H1 (cell line): ENCODE measurements around the gene OTUD5. TPM values are rescaled to one million over a fixed set of nuclear protein-coding genes. Genes with fewer than 3 reads are reported as not detected.

Experiments
- CTCF ChIA-PET: fragments of 300-600 bp; sonication (Branson Sonifier 250); formaldehyde crosslinking; loops from one replicate; lab custom pipeline; 2021; ENCODE audit not compliant: partially characterized antibody; lab: Charles Lee
- POLR2A ChIA-PET: fragments of 300-600 bp; sonication (Branson Sonifier 250); formaldehyde crosslinking; loops from one replicate; lab custom pipeline; 2021; ENCODE audit warnings: inconsistent platforms; ENCODE audit not compliant: partially characterized antibody; lab: Charles Lee
- DNase-seq, 2 experiments: peaks; one replicate each; pipeline versions ENCODE4 v3.0.0 to v3.0.0-alpha.2; 2010 to 2022; ENCODE audit warnings: low spot score in 2 of 2, low read depth in 1 of 2, mixed read lengths in 1 of 2
- FAIRE-seq: peaks from 2 replicates; lab custom pipeline; 2011; peaks lifted over from hg19 to GRCh38; lab: Jason Lieb, UNC
- H2AFZ ChIP-seq: 2 replicates; pipeline ENCODE4 v1.8.1; 2012; ENCODE audit warnings: low read length, inconsistent platforms
- H2AK5ac ChIP-seq: 2 replicates; pipeline ENCODE4 v1.6.1; 2013; ENCODE audit warnings: low read depth, low read length
- H2BK120ac ChIP-seq: replicated peaks from 2 replicates; pipeline ENCODE3; 2013; ENCODE audit warnings: low read depth, low read length, inconsistent platforms
- H2BK12ac ChIP-seq: 2 replicates; pipeline ENCODE4 v1.6.1; 2013; ENCODE audit warnings: low read depth, low read length
- H2BK15ac ChIP-seq: 2 replicates; pipeline ENCODE4 v1.6.1; 2013; ENCODE audit warnings: low read length
- H2BK20ac ChIP-seq: 2 replicates; pipeline ENCODE4 v1.6.1; 2013; ENCODE audit warnings: low read length
- H2BK5ac ChIP-seq: 2 replicates; pipeline ENCODE4 v1.6.1; 2013; ENCODE audit warnings: low read depth, low read length
- H3K14ac ChIP-seq: 2 replicates; pipeline ENCODE4 v1.6.1; 2013; ENCODE audit warnings: inconsistent platforms; ENCODE audit not compliant: insufficient read length
- H3K18ac ChIP-seq: 2 replicates; pipeline ENCODE4 v1.6.1; 2013; ENCODE audit warnings: low read length; ENCODE audit errors: extremely low read depth
- H3K23ac ChIP-seq: 2 replicates; pipeline ENCODE4 v1.6.1; 2013; ENCODE audit warnings: inconsistent platforms; ENCODE audit not compliant: insufficient read length
- H3K23me2 ChIP-seq: 2 replicates; pipeline ENCODE4 v1.6.1; 2013; ENCODE audit warnings: low read depth, low read length
- H3K27ac ChIP-seq: 2 replicates; pipeline ENCODE4 v1.6.1; 2011; ENCODE audit warnings: low read depth, low read length, inconsistent platforms
- H3K27me3 ChIP-seq, 4 experiments: replicated peaks in 1 of 4; 1 replicate in 1 of 4; 2 replicates in 3 of 4; pipeline versions ENCODE4 v1.6.1 to v1.8.1; 2011 to 2013; ENCODE audit warnings: low read length in 3 of 4, mild to moderate bottlenecking in 3 of 4, inconsistent platforms in 2 of 4, mixed read lengths in 2 of 4, moderate library complexity in 1 of 4; ENCODE audit not compliant: control insufficient read depth in 3 of 4, insufficient read depth in 3 of 4; ENCODE audit errors: extremely low read depth in 1 of 4
- H3K36me3 ChIP-seq, 4 experiments: 2 replicates each; pipeline versions ENCODE4 v1.6.1 to v1.8.1; 2011 to 2013; ENCODE audit warnings: mild to moderate bottlenecking in 4 of 4, low read length in 3 of 4, moderate library complexity in 2 of 4, control low read depth in 1 of 4, inconsistent platforms in 1 of 4; ENCODE audit not compliant: insufficient read depth in 4 of 4, control insufficient read depth in 2 of 4
- H3K4ac ChIP-seq: replicated peaks from 2 replicates; pipeline ENCODE3; 2013; ENCODE audit warnings: low read length, low read depth, mixed read lengths, inconsistent platforms; ENCODE audit not compliant: insufficient read length
- H3K4me1 ChIP-seq, 4 experiments: replicated peaks in 1 of 4; 1 replicate in 1 of 4; 2 replicates in 3 of 4; pipeline versions ENCODE4 v1.6.1 to v1.8.1; 2011 to 2013; ENCODE audit warnings: low read length in 3 of 4, inconsistent platforms in 2 of 4, mixed read lengths in 1 of 4; ENCODE audit not compliant: insufficient read depth in 4 of 4, control insufficient read depth in 3 of 4
- H3K4me2 ChIP-seq, 2 experiments: 2 replicates each; pipeline versions ENCODE4 v1.6.1 to v1.8.1; 2011 to 2013; ENCODE audit warnings: low read depth in 2 of 2, low read length in 2 of 2, control low read depth in 1 of 2, inconsistent platforms in 1 of 2, mild to moderate bottlenecking in 1 of 2; ENCODE audit not compliant: insufficient read depth in 1 of 2
- H3K4me3 ChIP-seq, 4 experiments: fragments of 200-600, 300-600 bp in 1 of 4; sonication (generic), shearing (Covaris generic), sonication (Bioruptor Twin) in 1 of 4; 2 replicates each; pipeline versions ENCODE4 v1.5.1 to v1.8.1; 2011 to 2016; ENCODE audit warnings: low read length in 4 of 4, low read depth in 3 of 4, control low read depth in 2 of 4, inconsistent platforms in 2 of 4, mild to moderate bottlenecking in 2 of 4, mixed read lengths in 1 of 4, moderate library complexity in 1 of 4; ENCODE audit not compliant: insufficient read depth in 2 of 4; ENCODE audit errors: extremely low read depth in 1 of 4
- H3K56ac ChIP-seq: replicated peaks from 2 replicates; pipeline ENCODE3; 2013; ENCODE audit warnings: low read depth, mild to moderate bottlenecking, mixed read lengths, low read length, inconsistent platforms; ENCODE audit not compliant: insufficient read length
- H3K79me1 ChIP-seq: 2 replicates; pipeline ENCODE4 v1.6.1; 2013; ENCODE audit warnings: low read depth, low read length, control low read depth
- H3K79me2 ChIP-seq, 2 experiments: 2 replicates each; pipeline versions ENCODE4 v1.6.1 to v1.8.1; 2012 to 2013; ENCODE audit warnings: low read length in 2 of 2, mild to moderate bottlenecking in 2 of 2, inconsistent platforms in 1 of 2; ENCODE audit not compliant: insufficient read depth in 2 of 2, control insufficient read depth in 1 of 2
- H3K9ac ChIP-seq, 4 experiments: replicated peaks in 1 of 4; 1 replicate in 1 of 4; 2 replicates in 3 of 4; pipeline versions ENCODE4 v1.6.1 to v1.8.1; 2011 to 2013; ENCODE audit warnings: low read depth in 3 of 4, low read length in 3 of 4, control low read depth in 2 of 4, mild to moderate bottlenecking in 2 of 4, moderate library complexity in 2 of 4, inconsistent platforms in 1 of 4; ENCODE audit errors: extremely low read depth in 1 of 4
- H3K9me3 ChIP-seq, 2 experiments: 2 replicates each; pipeline versions ENCODE4 v1.6.1 to v1.8.1; 2012 to 2013; ENCODE audit warnings: mild to moderate bottlenecking in 2 of 2, moderate library complexity in 2 of 2, control low read depth in 1 of 2, inconsistent platforms in 1 of 2, low read depth in 1 of 2, low read length in 1 of 2, mixed read lengths in 1 of 2; ENCODE audit not compliant: insufficient read depth in 2 of 2
- H4K20me1 ChIP-seq, 2 experiments: replicated peaks in 1 of 2; 2 replicates each; pipeline versions ENCODE3 to v1.8.1; 2011 to 2013; ENCODE audit warnings: inconsistent platforms in 2 of 2, low read length in 2 of 2, mild to moderate bottlenecking in 1 of 2; ENCODE audit not compliant: insufficient read depth in 2 of 2, control insufficient read depth in 1 of 2
- H4K5ac ChIP-seq: 2 replicates; pipeline ENCODE4 v1.6.1; 2013; ENCODE audit warnings: low read length, low read depth, mixed read lengths, inconsistent platforms; ENCODE audit not compliant: insufficient read length
- H4K8ac ChIP-seq: 2 replicates; pipeline ENCODE4 v1.8.0; 2013; ENCODE audit warnings: mild to moderate bottlenecking, moderate library complexity, low read length, inconsistent platforms; ENCODE audit not compliant: insufficient read depth; ENCODE audit errors: extremely low read depth
- H4K91ac ChIP-seq: replicated peaks from 2 replicates; pipeline ENCODE3; 2013; ENCODE audit warnings: low read length, mixed read lengths, inconsistent platforms; ENCODE audit not compliant: insufficient read length
- ATF3 ChIP-seq: IDR thresholded peaks from 2 replicates; pipeline ENCODE4 v1.6.1; 2011; ENCODE audit warnings: low read depth, mild to moderate bottlenecking, low read length; ENCODE audit not compliant: insufficient read depth
- CBX8 ChIP-seq: fragments of 300-800, 300-1000 bp; sonication (generic); IDR thresholded peaks from 2 replicates; pipeline ENCODE4 v1.7.1; 2016; ENCODE audit warnings: low read depth, low read length, borderline replicate concordance
- CEBPB ChIP-seq: IDR thresholded peaks from 2 replicates; pipeline ENCODE4 v1.6.1; 2012; ENCODE audit warnings: low read depth, low read length
- E2F6 ChIP-seq: IDR thresholded peaks from 2 replicates; pipeline ENCODE4 v1.6.1; 2012; ENCODE audit warnings: inconsistent platforms
- HDAC2 ChIP-seq, 2 experiments: fragments of 300-600 bp in 1 of 2; sonication (generic) in 1 of 2; IDR thresholded peaks; 2 replicates each; pipeline ENCODE4 v1.6.1; 2011 to 2012; ENCODE audit warnings: low read depth in 2 of 2, low read length in 2 of 2, mild to moderate bottlenecking in 2 of 2, moderate library complexity in 2 of 2, borderline replicate concordance in 1 of 2, inconsistent platforms in 1 of 2
- JUND ChIP-seq: IDR thresholded peaks from 2 replicates; pipeline ENCODE4 v1.6.1; 2011; ENCODE audit warnings: mild to moderate bottlenecking, improper control_type of control experiment, low read length
- POLR2A ChIP-seq, 2 experiments: IDR thresholded peaks; 1 replicate in 1 of 2; 2 replicates in 1 of 2; pipeline ENCODE4 v1.6.1; 2011; ENCODE audit warnings: low read depth in 2 of 2, low read length in 2 of 2, mild to moderate bottlenecking in 2 of 2; ENCODE audit errors: control extremely low read depth in 1 of 2
- POLR2AphosphoS5 ChIP-seq: IDR thresholded peaks from 2 replicates; pipeline ENCODE4 v1.6.1; 2011; ENCODE audit warnings: low read depth, low read length
- RFX5 ChIP-seq: IDR thresholded peaks from 2 replicates; pipeline ENCODE4 v1.6.1; 2011; ENCODE audit warnings: low read depth, low read length, improper control_type of control experiment, borderline replicate concordance
- SP4 ChIP-seq: IDR thresholded peaks from 2 replicates; pipeline ENCODE4 v1.6.1; 2012; ENCODE audit warnings: low read length, inconsistent platforms
- TAF1 ChIP-seq: IDR thresholded peaks from 2 replicates; pipeline ENCODE4 v1.6.1; 2011; ENCODE audit warnings: mild to moderate bottlenecking, low read depth, low read length
- TAF7 ChIP-seq: optimal IDR thresholded peaks from 2 replicates; pipeline ENCODE3; 2011; ENCODE audit warnings: low read depth, mild to moderate bottlenecking, inconsistent platforms, low read length, moderate library complexity, borderline replicate concordance
- WGBS, 2 experiments: shearing (Covaris generic) in 1 of 2; methylation state at CpG; one replicate each; pipeline versions ENCODE4 v1.1.6 to v1.1.7; 2013 to 2015; ENCODE audit warnings: low lambda C conversion rate in 2 of 2, mixed read lengths in 2 of 2, inconsistent platforms in 1 of 2, low coverage in 1 of 2, missing lambda C conversion rate in 1 of 2; ENCODE audit not compliant: insufficient replicate concordance in 2 of 2, insufficient coverage in 1 of 2, insufficient read length in 1 of 2; ENCODE audit errors: extremely low coverage in 1 of 2, missing lambda C conversion rate in 1 of 2; 5-methylcytosine and 5-hydroxymethylcytosine counted together
- polyA plus RNA-seq, 7 experiments: library from polyadenylated mRNA; depleted of rRNA in 3 of 7; stranded (reverse) in 5 of 7; unstranded in 2 of 7; fragments of >200 nt in 5 of 7; fragments of 200-250 nt in 2 of 7; gene quantifications; 1 replicate in 5 of 7; 2 replicates in 1 of 7; 4 replicates in 1 of 7; pipeline versions ENCODE4 v1.2.1 to v1.2.3, GENCODE V29; 2011 to 2013; ENCODE audit warnings: missing spikeins in 2 of 7, mixed read lengths in 2 of 7
- total RNA-seq: library from RNA; stranded (reverse); fragmentation: NEBNext Ultra II Directional; extraction: Animal tissue kit (Norgen Biotek cat#: 25700); gene quantifications from 2 replicates; pipeline ENCODE4 v1.2.1, GENCODE V29; 2021

The OTUD5 gene
- total and polyA plus RNA-seq, 2 of the 8 experiments (the other 6 are each of a cell fraction or from before 2014, with no cell fraction given): 46.3 to 53.5 TPM

- no peak overlapping the region for H3K56ac ChIP-seq
- no peak overlapping the region for H2BK120ac ChIP-seq
- no peak overlapping the region for H2AFZ ChIP-seq
- H3K79me1 ChIP-seq: no peaks in the 10 kb centered on the region
- WGBS, 2 experiments: 70% methylated on average over 5 of the region's 8 CpGs; no CpG with 5 or more reads in 1 of the 2 experiments
- H4K20me1 ChIP-seq: no peaks in the 10 kb centered on the region
- ChIA-PET CTCF (interaction anchor here (1.0 to 1.6 kb wide), 2 partner anchors 18 to 33 kb away, joined by 3 to 4 read pairs; no protein-coding TSS in a partner anchor), POLR2A (interaction anchor here (0.6 to 30.9 kb wide), 9 partner anchors 7 to 107 kb away, joined by 3 to 572 read pairs (median 4); partner anchors contain the start of gene SLC35A2)
- no peaks in the 10 kb centered on the region for H3K23me2 ChIP-seq
- no peak overlapping the region for H3K18ac ChIP-seq
- H3K23ac ChIP-seq: no peak overlapping the region
- no peak for FAIRE-seq
- no peak overlapping the region for H3K14ac ChIP-seq
- no peak overlapping the region for H2AK5ac ChIP-seq
- no peak for DNase-seq
- H3K4me2 ChIP-seq: no peak overlapping the region
- H4K8ac ChIP-seq: no peak overlapping the region
- H3K4me3 ChIP-seq: no peak overlapping the region
- no peak overlapping the region for H2BK15ac ChIP-seq
- no peak overlapping the region for H2BK5ac ChIP-seq
- H3K4ac ChIP-seq: no peak overlapping the region
- peaks cover 0 to 3% (median 0%) of the 10 kb centered on the region in 4 experiments; a peak in 1 of 7 replicates for H3K4me1 ChIP-seq
- no peak overlapping the region for H4K91ac ChIP-seq
- TF ChIP-seq CBX8 (no peak), E2F6 (no peak), JUND (no peak), POLR2A (IDR thresholded peaks at IDR 0.05; ENCODE audit: control extremely low read depth in 1 of 2, low read depth in 2 of 2, low read length in 2 of 2) (no peak), ATF3 (no peak), TAF7 (no peak), CEBPB (no peak), TAF1 (no peak), SP4 (no peak), HDAC2 (IDR thresholded peaks at IDR 0.05; ENCODE audit: borderline replicate concordance in 1 of 2, low read depth in 2 of 2, low read length in 2 of 2) (no peak), POLR2AphosphoS5 (no peak), RFX5 (no peak)
- no peak overlapping the region for H2BK12ac ChIP-seq
- no peak overlapping the region for H3K27ac ChIP-seq
- no peak overlapping the region for H3K9ac ChIP-seq
- no peaks in the 10 kb centered on the region for H3K27me3 ChIP-seq
- H3K9me3 ChIP-seq: no peaks in the 10 kb centered on the region
- H4K5ac ChIP-seq: no peak overlapping the region
- H3K79me2 ChIP-seq: peaks cover 0 to 6% of the 10 kb centered on the region in 2 experiments; a peak in 1 of 4 replicates
- H3K36me3 ChIP-seq: peaks cover 6 to 33% (median 16%) of the 10 kb centered on the region in 4 experiments; a peak in 6 of 8 replicates
- H2BK20ac ChIP-seq: no peak overlapping the region
Measured at GRCh38 chrX:48904180-48904579, 53.2 kb downstream of the OTUD5 start.
